NOMO-1 treated with dmso at 0.1 percent for 144 hours (cell line): ENCODE data around the gene KLHL26.
"Not testable (repeated sequence)": the region's sequence is repeated elsewhere in the genome, so short reads cannot be mapped to it uniquely, and the experiment has no call there.

Experiments
- DNase-seq: peaks from one replicate; lab custom pipeline; 2025; ENCODE audit not compliant: unreplicated experiment; lab: John Stamatoyannopoulos, UW

The KLHL26 gene

DNA sequence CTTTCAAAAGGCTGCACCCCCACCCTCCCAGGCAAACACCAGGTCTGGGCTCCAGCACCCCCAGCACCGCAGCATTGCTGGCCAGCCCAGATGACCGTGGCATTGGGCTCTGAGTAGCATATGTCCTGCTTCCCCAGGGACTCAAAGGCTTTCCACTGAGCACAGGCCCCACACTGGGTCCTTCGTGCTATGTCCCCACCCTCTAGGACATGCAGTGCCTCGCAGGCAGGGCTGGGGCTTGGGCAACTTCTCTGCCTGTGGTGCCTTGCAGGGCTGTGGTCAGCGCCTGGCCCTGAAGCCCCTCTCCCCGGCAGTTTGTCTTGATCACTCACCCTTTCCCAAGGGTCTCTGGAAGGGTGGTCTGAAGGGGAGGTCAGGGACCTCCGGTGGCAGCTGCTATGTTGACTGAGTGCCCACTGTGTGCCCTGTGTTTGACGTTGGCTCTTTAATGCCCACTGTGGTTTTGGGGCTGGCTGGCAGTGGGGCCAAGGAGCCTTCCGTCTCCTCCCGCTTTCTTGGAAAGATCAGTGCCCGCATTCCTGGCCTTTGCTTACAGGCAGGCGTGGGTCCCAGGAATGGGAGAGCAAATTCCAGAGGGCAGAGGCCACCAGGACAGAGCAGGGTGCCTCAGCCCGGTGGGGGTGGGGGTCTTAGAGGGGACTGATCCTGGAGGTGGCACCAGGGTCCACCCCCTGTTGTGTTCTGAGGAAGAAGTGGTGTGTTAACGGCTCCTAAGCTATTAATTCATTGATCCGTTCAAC lies 26.3 kb downstream of the KLHL26 start:
- no peak for DNase-seq

DNA sequence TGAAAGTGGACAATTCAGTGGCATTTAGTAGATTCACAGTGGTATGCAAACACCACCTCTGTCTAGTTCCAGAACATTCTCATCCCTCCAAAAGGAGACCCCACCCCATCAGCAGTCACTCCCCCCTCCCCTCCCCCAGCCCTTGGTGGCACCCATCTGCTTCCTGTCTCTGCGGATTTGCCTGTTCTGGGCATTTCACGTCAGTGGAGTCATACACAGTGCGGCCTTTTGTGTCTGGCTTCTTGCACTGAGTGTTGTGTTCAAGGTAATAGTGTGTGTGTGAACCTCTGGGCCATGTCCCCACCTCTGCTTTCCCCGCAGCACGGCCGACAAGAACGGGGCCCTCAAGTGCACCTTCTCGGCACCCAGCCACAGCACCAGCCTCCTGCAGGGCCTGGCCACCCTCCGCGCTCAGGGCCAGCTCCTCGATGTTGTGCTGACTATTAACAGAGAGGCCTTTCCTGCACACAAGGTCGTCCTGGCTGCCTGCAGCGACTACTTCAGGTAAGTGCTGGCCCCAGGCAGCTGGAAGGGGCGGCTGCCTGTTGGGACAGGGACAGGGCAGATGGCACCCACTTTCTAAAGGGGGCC lies 27.2 kb downstream of the KLHL26 start:
- DNase-seq = no peak

DNA sequence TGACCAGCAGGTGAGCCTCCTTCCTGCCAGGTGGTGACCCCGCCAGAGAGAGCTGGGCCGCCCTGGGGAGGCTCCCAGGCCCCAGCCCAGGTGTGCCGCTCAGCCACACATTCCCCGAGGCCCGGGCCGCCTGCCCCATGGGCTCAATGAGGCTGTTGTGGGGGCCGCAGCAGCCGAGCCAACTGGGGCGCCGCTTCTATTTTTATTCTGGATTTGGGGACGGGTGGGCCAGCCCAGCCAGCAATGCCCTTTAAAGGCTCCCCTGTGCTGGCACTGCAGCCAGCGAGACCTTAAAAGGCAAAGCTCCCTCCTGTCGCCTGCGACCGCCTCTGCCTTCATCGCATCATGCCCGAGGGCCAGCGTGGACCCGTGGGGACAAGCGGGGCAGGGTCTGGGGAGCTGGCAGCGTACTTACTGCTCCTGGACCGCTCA lies 29.0 kb downstream of the KLHL26 start:
- no peak for DNase-seq

DNA sequence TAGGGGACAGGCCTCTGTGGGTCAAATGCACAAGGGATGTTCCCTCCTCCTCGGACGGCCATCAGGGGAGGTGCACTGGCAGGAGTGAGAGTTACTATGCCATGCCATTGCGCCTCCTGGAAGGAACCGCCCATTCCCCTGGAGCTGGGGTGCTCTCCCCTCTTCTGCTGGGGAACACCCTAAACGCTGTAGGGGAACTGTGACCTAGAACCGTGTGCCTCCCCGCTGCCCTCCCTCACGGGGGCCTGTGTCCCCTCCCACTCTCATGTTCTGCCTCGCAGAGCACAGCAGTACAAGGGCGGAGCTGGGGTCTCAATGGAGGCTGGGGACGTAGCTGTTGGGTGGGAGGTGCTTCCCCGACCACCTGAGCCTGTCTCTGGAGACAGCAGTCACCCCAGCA lies 29.5 kb downstream of the KLHL26 start:
- DNase-seq = no peak

DNA sequence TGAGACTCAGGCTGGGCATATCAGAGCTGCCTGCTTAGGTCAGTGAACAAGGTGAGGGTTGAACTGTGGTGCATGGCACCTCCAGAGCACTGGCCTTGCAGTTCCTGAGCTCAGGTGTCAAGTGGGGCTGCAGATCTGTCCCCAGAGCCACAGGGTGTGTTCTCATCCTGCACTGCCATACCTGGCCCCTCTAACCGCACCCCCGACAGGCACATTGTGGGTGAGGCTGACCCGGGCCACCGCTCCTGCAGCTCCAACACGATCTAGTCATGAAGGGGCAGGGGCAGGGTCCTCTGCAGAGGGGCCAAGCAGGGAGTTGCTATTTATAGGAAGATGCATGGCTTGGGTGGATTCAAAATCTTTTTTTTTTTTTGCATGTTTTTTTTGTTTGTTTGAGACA lies 30.0 kb downstream of the KLHL26 start:
- no peak for DNase-seq

DNA sequence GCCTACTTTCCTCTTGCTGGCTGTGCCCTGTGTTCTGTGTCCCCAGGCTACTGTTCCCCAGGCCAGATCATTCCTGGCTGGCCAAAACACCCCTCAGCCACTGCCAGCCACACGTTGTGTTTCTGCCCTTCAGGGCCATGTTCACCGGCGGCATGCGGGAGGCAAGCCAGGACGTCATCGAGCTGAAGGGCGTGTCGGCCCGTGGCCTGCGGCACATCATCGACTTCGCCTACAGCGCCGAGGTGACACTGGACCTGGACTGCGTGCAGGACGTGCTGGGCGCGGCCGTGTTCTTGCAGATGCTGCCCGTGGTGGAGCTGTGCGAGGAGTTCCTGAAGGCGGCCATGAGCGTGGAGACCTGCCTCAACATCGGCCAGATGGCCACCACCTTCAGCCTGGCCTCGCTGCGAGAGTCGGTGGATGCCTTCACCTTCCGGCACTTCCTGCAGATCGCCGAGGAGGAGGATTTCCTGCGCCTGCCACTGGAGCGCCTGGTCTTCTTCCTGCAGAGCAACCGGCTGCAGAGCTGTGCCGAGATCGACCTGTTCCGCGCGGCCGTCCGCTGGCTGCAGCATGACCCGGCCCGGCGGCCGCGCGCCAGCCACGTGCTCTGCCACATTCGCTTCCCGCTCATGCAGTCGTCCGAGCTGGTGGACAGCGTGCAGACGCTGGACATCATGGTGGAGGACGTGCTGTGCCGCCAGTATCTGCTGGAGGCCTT lies 30.9 kb downstream of the KLHL26 start:
- DNase-seq = no peak

DNA sequence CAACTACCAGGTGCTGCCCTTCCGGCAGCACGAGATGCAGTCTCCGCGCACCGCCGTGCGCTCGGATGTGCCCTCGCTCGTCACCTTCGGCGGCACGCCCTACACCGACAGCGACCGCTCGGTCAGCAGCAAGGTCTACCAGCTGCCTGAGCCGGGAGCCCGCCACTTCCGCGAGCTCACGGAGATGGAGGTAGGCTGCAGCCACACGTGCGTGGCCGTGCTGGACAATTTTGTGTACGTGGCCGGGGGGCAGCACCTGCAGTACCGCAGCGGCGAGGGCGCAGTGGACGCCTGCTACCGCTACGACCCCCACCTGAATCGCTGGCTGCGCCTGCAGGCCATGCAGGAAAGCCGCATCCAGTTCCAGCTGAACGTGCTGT lies 31.4 kb downstream of the KLHL26 start:
- DNase-seq = no peak

DNA sequence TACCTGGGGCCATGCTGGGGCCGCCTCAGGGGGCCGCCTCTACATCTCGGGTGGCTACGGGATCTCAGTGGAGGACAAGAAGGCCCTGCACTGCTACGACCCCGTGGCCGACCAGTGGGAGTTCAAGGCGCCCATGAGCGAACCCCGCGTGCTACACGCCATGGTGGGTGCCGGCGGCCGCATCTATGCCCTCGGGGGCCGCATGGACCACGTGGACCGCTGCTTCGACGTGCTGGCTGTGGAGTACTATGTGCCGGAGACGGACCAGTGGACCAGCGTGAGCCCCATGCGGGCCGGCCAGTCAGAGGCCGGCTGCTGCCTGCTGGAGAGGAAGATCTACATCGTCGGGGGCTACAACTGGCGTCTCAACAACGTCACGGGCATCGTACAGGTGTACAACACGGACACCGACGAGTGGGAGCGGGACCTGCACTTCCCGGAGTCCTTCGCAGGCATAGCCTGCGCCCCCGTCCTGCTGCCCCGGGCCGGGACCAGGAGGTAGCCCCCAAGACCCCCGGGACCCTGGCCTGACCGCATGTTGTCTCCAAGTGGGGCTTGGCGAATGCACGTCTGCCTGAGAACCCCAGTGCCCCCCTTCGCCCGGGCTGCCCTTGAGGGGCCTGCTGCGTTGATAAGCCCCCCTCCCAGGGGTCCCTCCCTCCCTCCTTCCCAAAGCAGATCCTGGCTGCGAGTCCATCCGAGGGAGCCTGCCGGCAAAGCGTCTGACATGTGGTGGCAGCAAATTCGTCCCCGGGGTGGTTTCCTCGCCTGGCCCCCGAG lies 32.1 kb downstream of the KLHL26 start:
- no peak for DNase-seq

DNA sequence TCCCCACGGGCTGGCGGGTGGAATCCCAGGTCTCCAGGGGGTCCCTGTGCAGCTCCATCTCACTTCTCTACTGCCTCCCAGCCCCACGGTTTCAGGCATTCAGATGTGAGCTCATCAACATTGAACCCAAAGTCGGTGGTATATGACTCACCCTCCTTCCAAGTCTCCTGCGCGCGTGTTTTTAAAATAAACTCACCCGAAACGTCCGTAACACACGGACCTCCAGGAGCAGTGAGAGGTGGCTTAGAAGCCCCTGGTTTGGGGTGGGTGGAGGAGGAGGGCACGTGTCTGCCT lies 32.6 kb downstream of the KLHL26 start:
- DNase-seq = no peak

DNA sequence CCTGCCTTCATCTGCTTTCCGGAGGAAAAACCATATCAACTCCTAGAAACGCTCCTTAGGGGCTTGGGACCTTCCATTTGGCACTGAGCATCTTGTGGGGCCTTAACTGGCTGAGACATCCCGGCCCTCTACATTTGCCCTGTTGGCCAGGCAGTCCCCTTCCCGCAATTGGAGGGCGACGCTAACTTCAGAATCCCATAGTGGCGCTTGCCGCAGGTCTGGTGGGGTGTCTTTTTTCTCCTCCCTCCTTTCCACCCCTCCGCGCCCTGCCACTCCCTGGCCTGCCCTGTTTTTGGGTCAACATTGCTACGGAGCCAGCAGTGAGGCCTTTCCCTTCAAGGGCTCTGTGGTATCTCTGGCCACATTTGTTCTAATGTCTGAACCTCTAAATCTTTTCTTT lies 33.1 kb downstream of the KLHL26 start:
- no peak for DNase-seq

DNA sequence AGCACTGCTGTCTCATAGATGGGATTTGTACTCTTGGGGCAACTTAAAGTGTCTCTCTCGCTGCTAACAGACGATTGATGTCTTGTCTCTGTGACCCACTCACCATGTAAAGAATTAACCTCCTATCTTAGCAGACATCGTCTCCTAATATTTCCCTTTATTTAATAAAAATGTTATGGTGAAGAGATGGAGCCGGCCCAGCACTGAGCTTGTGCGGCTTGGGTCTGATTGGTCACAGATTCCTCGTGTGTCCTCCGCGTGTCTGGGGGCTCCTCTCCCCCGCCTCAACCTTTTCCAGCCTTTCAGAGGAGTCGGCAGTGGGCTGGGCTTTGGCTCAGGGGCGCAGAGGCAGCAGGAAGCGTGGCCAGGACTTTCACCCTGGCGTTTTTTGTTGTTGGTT lies 33.5 kb downstream of the KLHL26 start:
- DNase-seq = no peak

DNA sequence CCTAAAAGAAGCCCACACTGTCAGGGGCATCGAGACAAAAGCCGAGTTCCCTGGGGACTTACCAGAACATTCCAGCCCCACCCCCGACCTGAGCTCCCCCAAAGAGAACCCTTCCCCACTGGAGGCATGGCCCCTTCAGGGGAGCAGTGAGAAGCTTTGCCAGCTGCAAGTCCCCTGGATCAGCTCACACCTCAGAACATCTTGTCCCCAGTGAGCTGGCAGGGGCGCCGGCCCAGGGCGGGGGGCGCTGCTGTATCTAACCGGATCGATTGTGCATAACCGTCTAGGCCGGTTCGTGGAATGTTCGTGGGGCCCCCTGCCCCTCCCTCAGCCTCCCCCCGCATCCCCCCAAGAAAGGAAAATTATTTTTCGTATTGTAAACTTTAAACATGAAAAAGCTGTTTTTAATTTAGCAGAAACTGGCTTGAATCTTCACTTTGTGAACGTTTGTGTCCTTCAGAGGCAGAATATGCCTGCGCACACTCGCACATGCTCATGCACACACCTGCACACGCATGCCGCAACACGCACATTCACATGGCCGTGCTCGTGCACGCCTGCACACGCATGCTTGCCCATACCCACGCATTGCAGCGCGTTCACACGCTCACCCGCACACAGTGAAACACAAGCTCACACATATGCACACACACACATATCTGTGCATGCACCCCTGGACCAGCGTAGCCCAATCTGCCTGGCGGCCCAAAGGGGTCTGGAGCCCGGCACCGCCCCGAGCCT lies 34.6 kb downstream of the KLHL26 start:
- DNase-seq = no peak

DNA sequence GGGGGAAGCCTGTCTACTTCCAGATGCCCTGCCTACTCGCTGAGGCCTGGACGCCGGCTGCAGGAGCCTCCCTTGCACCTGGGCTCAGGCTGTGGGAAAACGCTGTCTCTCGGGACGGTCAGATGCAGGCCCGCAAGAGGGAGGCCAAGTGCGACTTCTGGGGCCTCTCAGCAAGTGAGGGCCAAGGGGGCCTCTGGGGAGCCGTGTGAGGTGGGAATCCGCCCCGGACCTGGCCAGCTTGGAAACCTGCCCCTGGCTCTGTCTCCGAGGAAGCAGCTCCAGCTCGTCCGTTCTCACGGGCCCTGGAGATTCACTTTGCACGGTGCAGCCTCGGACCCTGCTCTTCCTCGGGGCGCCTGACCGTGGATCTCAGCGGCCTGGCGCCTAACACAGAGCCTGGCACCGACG lies 35.2 kb downstream of the KLHL26 start:
- no peak for DNase-seq

DNA sequence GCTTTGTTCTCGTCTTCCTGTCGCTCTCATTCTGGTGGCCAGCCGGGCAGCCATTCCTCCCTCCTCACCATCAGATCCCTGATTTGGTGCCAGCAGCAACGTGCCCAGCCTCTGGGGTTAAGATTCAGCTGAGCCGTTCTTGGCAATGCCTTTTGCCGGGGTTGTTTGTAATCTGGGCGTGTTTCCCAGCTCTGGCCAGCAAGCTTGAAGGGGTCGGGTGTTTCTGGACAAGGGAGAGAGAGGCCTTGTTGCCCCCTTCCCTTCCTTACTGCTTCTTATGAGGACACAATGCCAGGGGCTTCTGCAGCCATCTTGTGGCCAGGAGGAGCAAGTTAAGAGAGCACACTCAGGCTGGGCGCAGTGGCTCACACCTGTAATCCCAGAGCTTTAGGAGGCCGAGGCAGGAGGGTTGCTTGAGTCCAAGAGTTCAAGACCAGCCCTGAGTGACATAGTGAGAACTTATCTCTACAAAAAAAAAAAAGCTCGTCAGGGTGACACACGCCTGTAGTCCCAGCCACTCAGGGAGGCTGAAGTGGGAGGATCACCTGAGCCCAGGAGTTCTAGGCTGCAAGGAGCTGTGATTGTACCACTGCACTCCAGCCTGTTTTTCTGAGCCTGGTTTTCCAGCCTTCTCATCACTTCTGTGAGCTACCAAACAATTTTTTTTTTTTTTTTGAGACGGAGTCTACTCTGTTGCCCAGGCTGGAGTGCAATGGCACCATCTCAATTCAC lies 35.9 kb downstream of the KLHL26 start:
- no peak for DNase-seq

DNA sequence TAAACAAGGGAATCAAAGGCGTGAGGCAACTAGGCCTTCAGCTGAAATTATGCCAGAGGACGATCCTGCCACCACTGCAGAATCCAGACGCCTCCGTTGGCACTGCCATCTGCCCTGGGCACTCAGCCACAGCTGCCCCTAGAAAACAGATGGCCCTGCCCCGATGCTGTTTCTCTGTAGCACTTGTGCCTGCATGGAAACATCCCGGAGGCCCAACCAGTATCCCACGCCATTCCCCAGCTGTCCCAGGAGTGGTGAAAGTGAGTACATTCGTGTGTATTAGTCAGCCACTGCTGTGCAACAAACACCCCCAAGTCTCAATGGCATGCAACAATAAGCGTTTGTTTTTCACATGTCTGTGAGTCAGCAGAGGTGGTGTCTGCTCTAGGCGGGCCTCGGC lies 37.8 kb downstream of the KLHL26 start:
- DNase-seq = no peak

DNA sequence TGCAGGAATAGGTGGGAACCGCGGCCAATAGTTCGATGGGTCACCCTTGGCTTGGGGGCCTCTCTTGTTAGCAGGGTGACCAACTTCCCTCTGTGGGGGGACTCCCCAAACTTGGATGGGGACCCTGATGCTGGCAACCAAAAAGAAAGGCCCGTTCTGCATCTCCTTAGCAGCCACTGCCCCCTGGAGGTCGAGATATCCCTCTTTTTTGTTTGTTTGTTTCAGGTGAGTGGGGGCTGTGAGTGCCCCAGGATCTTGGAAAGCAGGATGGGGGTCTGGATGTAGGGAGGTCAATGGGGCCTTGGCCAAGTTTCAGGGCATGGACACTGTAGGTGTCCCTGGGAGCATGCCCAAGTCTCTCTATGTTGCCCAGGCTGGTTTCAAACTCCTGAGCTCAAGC lies 39.0 kb downstream of the KLHL26 start:
- DNase-seq = no peak

DNA sequence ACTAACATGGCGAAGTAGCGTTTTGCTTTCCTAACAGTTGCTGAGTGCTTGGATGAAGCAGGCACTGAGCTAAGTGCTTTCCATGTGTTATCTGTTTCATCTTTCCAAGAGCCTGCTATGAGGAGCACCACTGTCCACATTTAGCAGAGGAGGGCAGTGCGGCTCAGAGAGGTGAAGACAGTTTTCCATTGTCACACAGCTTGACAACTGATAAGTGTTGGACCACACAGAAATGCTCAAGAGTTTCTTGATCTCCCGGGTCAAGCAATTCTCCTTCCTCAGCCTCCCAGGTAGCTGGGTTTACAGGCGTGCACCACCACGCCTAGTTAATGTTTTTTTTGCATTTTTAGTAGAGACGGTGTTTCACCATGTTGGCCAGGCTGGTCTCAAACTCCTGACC lies 39.9 kb downstream of the KLHL26 start:
- no peak for DNase-seq

DNA sequence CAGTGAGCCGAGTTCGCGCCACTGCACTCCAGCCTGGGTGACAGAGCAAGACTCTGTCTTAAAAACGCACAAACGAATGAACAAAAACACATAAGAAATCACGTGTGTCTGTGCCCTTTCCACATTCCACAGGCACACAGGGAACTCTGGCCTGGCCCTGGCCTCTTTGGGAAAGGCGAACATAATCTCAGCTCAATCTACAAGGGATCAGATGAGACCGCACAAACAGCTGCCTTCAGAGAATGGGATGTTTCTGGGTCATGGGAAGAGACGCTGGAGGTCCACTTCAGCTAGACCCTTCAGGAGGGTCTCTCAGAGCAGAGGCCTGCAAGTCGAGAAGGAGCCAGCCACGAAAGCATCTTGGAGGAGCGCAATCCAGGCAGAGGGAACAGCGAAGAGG lies 40.3 kb downstream of the KLHL26 start:
- no peak for DNase-seq

DNA sequence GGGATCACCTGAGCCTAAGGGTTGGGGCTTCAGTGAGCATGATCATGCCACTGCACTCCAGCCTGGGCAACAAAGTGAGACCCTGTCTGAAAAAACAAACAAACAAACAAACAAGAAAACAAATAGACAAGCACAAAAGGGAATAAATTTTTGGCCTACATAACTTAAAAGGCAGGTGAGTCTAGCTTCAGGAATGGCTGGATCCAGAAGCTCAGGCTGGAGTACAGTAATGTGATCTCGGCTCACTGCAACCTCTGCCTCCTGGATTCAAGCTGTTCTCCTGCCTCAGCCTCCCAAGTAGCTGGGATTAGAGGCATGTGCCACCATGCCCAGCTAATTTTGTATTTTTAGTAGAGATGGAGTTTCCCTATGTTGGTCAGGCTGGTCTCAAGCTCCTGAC lies 43.3 kb downstream of the KLHL26 start:
- DNase-seq = not testable (repeated sequence)

DNA sequence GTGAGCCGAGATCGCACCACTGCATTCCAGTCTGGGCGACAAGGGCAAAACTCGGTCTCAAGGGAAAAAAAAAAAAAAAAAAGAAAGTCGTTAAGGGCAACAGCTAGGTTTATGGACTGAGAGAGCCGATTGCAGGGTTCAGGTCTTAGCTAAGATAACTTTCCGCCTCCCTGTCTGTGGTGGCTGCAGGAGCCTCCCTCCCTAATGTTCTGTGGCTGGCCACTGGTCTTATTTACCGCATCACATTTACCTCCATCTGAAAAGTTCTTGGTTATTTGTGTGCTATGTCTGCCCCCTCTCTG lies 45.9 kb downstream of the KLHL26 start:
- DNase-seq = no peak
